SKM-1 (cell line): ENCODE measurements around the gene UST.
A peak's percentile ranks its signal among the peaks of the same experiment; 100 is the strongest.
"Not testable (repeated sequence)": the region's sequence is repeated elsewhere in the genome, so short reads cannot be mapped to it uniquely, and the experiment has no call there.

Experiments
- DNase-seq: peaks from one replicate; lab custom pipeline; 2025; ENCODE audit not compliant: unreplicated experiment; lab: John Stamatoyannopoulos, UW

UST gene

GRCh38 chr6:148735989-148736388, 10.8 kb upstream of the UST start:
- peak; percentile 28 for DNase-seq

- no peak for DNase-seq
Measured at GRCh38 chr6:148736774-148737412, 9.9 kb upstream of the UST start.

- DNase-seq, result no peak
Measured at GRCh38 chr6:148737806-148738205, 9.0 kb upstream of the UST start.

GRCh38 chr6:148738946-148739821, 7.6 kb upstream of the UST start:
- DNase-seq, result peak; percentile 25

- no peak for DNase-seq
Measured at GRCh38 chr6:148739822-148740128, 7.1 kb upstream of the UST start.

- no peak for DNase-seq
Measured at GRCh38 chr6:148743476-148743875, 3.4 kb upstream of the UST start.

GRCh38 chr6:148745926-148746325, 904 bp upstream of the UST start:
- no peak for DNase-seq

- no peak for DNase-seq
Measured at GRCh38 chr6:148747145-148747470, 278 bp downstream of the UST start.

- no peak for DNase-seq
Measured at GRCh38 chr6:148747471-148748165, 788 bp downstream of the UST start.

- DNase-seq, result no peak
Measured at GRCh38 chr6:148749674-148750073, 2.8 kb downstream of the UST start.

- DNase-seq, result no peak
Measured at GRCh38 chr6:148750838-148751792, 4.3 kb downstream of the UST start.

- DNase-seq, result no peak
Measured at GRCh38 chr6:148751793-148752170, 5.0 kb downstream of the UST start.

GRCh38 chr6:148755379-148755778, 8.5 kb downstream of the UST start:
- DNase-seq, result not testable (repeated sequence)

GRCh38 chr6:148757944-148758480, 11.2 kb downstream of the UST start:
- no peak for DNase-seq

GRCh38 chr6:148758492-148758891, 11.7 kb downstream of the UST start:
- DNase-seq, result peak; percentile 90

GRCh38 chr6:148760258-148760534, 13.4 kb downstream of the UST start:
- DNase-seq, result no peak

- DNase-seq, result peak; percentile 53
Measured at GRCh38 chr6:148760568-148761526, 14.0 kb downstream of the UST start.

- DNase-seq, result no peak
Measured at GRCh38 chr6:148761527-148762011, 14.7 kb downstream of the UST start.

GRCh38 chr6:148762231-148762630, 15.4 kb downstream of the UST start:
- no peak for DNase-seq
